Ishikawa (cell line): ENCODE data around the gene EEF1AKMT3.

Source experiments
- CEBPB ChIP-seq: IDR thresholded peaks from 2 replicates; pipeline ENCODE4 v1.6.1; 2012
- CREB1 ChIP-seq: IDR thresholded peaks from 2 replicates; pipeline ENCODE4 v1.6.1; 2012; ENCODE audit warnings: low read depth
- EGR1 ChIP-seq: IDR thresholded peaks from 2 replicates; pipeline ENCODE4 v1.6.1; 2012
- EP300 ChIP-seq: IDR thresholded peaks from 2 replicates; pipeline ENCODE4 v1.6.1; 2012; ENCODE audit warnings: borderline replicate concordance
- MAX ChIP-seq: IDR thresholded peaks from 2 replicates; pipeline ENCODE4 v1.6.1; 2012
- NFIC ChIP-seq: IDR thresholded peaks from 2 replicates; pipeline ENCODE4 v1.6.1; 2012
- RAD21 ChIP-seq: IDR thresholded peaks from 2 replicates; pipeline ENCODE4 v1.6.1; 2012; ENCODE audit warnings: low read depth
- REST ChIP-seq: IDR thresholded peaks from 2 replicates; pipeline ENCODE4 v1.6.1; 2012; ENCODE audit warnings: low read depth, mild to moderate bottlenecking
- TAF1 ChIP-seq: IDR thresholded peaks from 2 replicates; pipeline ENCODE4 v1.6.1; 2012; ENCODE audit warnings: low read depth, mild to moderate bottlenecking
- TCF12 ChIP-seq: IDR thresholded peaks from 2 replicates; pipeline ENCODE4 v1.6.1; 2012; ENCODE audit warnings: low read depth
- TEAD4 ChIP-seq: IDR thresholded peaks from 2 replicates; pipeline ENCODE4 v1.6.1; 2012
- USF1 ChIP-seq: IDR thresholded peaks from 2 replicates; pipeline ENCODE4 v1.6.1; 2012
- YY1 ChIP-seq: IDR thresholded peaks from 2 replicates; pipeline ENCODE4 v1.6.1; 2012; ENCODE audit warnings: low read depth
- ZBTB7A ChIP-seq: IDR thresholded peaks from 2 replicates; pipeline ENCODE4 v1.6.1; 2012; ENCODE audit warnings: low read depth

Gene EEF1AKMT3

GRCh38 chr12:57765698-57766463 is 6.5 kb upstream of the EEF1AKMT3 start:
- TF ChIP-seq CREB1: no peak
- TF ChIP-seq YY1: no peak
- no peak for TF ChIP-seq CEBPB

GRCh38 chr12:57766464-57767304 is 5.7 kb upstream of the EEF1AKMT3 start, which contains the start of gene CYP27B1:
TSS of gene CYP27B1 (minus strand) at chr12:57767078. CDS start at chr12:57767041, 37 bp downstream.
- TF ChIP-seq NFIC: peak; percentile 27; the same call in 1 of the 2 replicates
- no peak for TF ChIP-seq USF1
- no peak for TF ChIP-seq EGR1
- TF ChIP-seq MAX: 0 out of 2 replicates have a peak, but pooled peaks have one; percentile 32
- TF ChIP-seq ZBTB7A: peak; percentile 73; the same call in 1 of the 2 replicates
- no peak for TF ChIP-seq RAD21
- TF ChIP-seq TCF12: 0 out of 2 replicates have a peak, but pooled peaks have one; percentile 34
- peak; percentile 76 for TF ChIP-seq CEBPB

- no peak for TF ChIP-seq TCF12
- TF ChIP-seq EP300: no peak
- TF ChIP-seq CREB1: no peak
These were observed 5.1 kb upstream of the EEF1AKMT3 start for GRCh38 chr12:57767305-57767698.

- TF ChIP-seq NFIC: no peak
- no peak for TF ChIP-seq USF1
- TF ChIP-seq REST: no peak
- no peak for TF ChIP-seq ZBTB7A
- TF ChIP-seq TAF1: no peak
- TF ChIP-seq EP300: no peak
- no peak for TF ChIP-seq RAD21
- no peak for TF ChIP-seq TEAD4
- TF ChIP-seq CEBPB: no peak
- TF ChIP-seq YY1: no peak
These were observed 4.5 kb upstream of the EEF1AKMT3 start for GRCh38 chr12:57767876-57768275.

GRCh38 chr12:57769594-57769993 is 2.8 kb upstream of the EEF1AKMT3 start:
- TF ChIP-seq RAD21 (no peak), TAF1 (no peak), EGR1 (no peak), EP300 (no peak), YY1 (no peak), MAX (no peak), TEAD4 (no peak), REST (no peak), CEBPB (no peak), ZBTB7A (no peak), TCF12 (no peak), USF1 (no peak)
